ENCODE measurements around the gene VPS25. TPM values are rescaled to one million over a fixed set of nuclear protein-coding genes. Genes with fewer than 3 reads are reported as not detected.

Gene VPS25
- polyA plus RNA-seq, 2 donors, result 42.8 to 123 TPM

DNA sequence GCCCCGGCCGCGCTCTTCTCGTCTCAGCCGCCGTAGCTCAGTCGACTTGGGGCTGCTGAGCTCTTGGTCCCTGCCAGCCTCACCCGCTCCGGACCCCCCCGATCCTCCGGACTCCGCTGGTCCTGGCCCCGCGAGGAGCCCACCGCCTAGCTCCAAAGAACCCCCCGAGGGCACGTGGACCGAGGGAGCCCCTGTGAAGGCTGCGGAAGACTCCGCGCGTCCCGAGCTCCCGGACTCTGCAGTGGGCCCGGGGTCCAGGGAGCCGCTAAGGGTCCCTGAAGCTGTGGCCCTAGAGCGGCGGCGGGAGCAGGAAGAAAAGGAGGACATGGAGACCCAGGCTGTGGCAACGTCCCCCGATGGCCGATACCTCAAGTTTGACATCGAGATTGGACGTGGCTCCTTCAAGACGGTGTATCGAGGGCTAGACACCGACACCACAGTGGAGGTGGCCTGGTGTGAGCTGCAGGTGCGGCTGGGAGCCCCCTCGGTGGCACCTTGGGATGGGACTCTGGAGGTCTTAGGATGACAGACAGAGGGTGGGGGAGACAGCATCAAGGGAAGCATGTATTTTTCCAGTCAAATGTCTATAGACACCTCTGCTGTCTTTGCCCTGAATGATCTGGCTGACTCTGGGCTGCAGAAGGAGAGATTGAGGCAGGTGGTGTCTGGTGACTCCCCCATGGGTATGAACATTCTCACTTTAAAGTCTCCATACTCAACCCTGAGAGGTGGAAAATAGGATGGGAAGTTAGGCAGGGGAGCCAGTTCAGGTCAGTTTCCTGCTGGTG lies 7.8 kb downstream of the VPS25 start:
- H3K36me3 ChIP-seq (ENCODE audit: control insufficient read depth in 2 of 2, insufficient read depth in 2 of 2, low read length in 1 of 2), result peaks cover 5 to 10% of the 10 kb centered on the region in 2 donors
- H3K4me1 ChIP-seq (ENCODE audit: control insufficient read depth in 2 of 2, insufficient read depth in 2 of 2, low read length in 1 of 2), result peaks cover 4 to 23% of the 10 kb centered on the region in 2 donors
- WGBS, 2 donors, result 8 to 9% methylated on average over 39 of the region's 39 CpGs
- no peaks in the 10 kb centered on the region for H3K9me3 ChIP-seq (ENCODE audit: control insufficient read depth in 2 of 2, insufficient read depth in 1 of 2, low read depth in 1 of 2, low read length in 1 of 2)
- peak overlapping the region; percentile 54 to 60 for H3K4me3 ChIP-seq (ENCODE audit: low read depth in 1 of 2, low read length in 2 of 2)
- H3K27me3 ChIP-seq (ENCODE audit: control insufficient read depth in 1 of 2, insufficient read depth in 2 of 2, low read length in 2 of 2), result peaks cover 0 to 30% of the 10 kb centered on the region in 2 donors
- peak overlapping the region in 1 of 2 donors; percentile 54 for H3K27ac ChIP-seq (ENCODE audit: low read depth in 2 of 2, low read length in 1 of 2)

- Histone ChIP-seq H3K4me1 (ENCODE audit: control insufficient read depth in 2 of 2, insufficient read depth in 2 of 2, low read length in 1 of 2) (peaks cover 4 to 23% of the 10 kb centered on the region in 2 donors), H3K9me3 (ENCODE audit: control insufficient read depth in 2 of 2, insufficient read depth in 1 of 2, low read depth in 1 of 2, low read length in 1 of 2) (no peaks in the 10 kb centered on the region), H3K36me3 (ENCODE audit: control insufficient read depth in 2 of 2, insufficient read depth in 2 of 2, low read length in 1 of 2) (peaks cover 5 to 10% of the 10 kb centered on the region in 2 donors), H3K4me3 (ENCODE audit: low read depth in 1 of 2, low read length in 2 of 2) (peak overlapping the region; percentile 54 to 60), H3K27me3 (ENCODE audit: control insufficient read depth in 1 of 2, insufficient read depth in 2 of 2, low read length in 2 of 2) (peaks cover 0 to 30% of the 10 kb centered on the region in 2 donors), H3K27ac (ENCODE audit: low read depth in 2 of 2, low read length in 1 of 2) (no peak overlapping the region)
- WGBS, 2 donors, result 38 to 48% methylated on average over 10 of the region's 10 CpGs
Measured at GRCh38 chr17:42781639-42782165, 8.5 kb downstream of the VPS25 start.

DNA sequence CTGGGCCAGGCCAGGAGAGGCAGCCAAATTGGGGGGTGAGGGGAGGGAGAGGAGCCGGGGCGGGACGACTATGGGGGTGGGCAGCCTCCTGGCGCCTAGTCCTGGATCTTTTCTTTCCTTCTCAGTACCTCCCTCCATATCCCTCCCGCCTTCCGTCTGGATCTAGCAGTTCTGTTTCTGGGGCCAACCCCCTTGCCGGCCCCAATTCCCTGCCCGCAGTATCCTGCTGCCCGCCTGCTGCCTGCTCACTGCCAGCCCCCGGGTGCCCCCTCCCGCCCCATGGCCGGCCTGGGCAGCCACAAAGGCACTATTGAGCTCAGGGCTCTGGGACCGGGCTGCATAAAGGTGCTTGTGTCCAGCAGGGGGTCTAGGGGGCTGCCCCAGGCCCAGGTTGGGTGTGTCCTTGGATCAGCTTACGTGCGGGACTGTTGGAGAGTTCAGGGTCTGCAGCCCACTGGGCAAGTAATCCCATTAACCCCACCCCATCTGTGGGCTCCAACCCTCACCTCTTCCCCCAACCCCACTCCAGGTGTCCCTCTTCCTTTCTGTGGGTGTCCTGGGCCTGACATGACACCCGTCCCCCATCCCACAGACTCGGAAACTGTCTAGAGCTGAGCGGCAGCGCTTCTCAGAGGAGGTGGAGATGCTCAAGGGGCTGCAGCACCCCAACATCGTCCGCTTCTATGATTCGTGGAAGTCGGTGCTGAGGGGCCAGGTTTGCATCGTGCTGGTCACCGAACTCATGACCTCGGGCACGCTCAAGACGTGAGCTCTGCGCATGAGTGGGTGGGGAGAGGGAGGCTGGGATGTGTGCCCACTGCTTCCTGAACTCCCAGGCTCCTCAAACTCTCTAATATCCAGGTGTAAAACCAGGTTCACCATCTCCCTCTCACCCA lies 9.2 kb downstream of the VPS25 start:
- H3K4me3 ChIP-seq (ENCODE audit: low read depth in 1 of 2, low read length in 2 of 2), result peak overlapping the region; percentile 54 to 60
- peaks cover 0 to 30% of the 10 kb centered on the region in 2 donors for H3K27me3 ChIP-seq (ENCODE audit: control insufficient read depth in 1 of 2, insufficient read depth in 2 of 2, low read length in 2 of 2)
- 32 to 41% methylated on average over 29 of the region's 29 CpGs for WGBS, 2 donors
- peaks cover 5 to 10% of the 10 kb centered on the region in 2 donors for H3K36me3 ChIP-seq (ENCODE audit: control insufficient read depth in 2 of 2, insufficient read depth in 2 of 2, low read length in 1 of 2)
- H3K9me3 ChIP-seq (ENCODE audit: control insufficient read depth in 2 of 2, insufficient read depth in 1 of 2, low read depth in 1 of 2, low read length in 1 of 2), result no peaks in the 10 kb centered on the region
- no peak overlapping the region for H3K27ac ChIP-seq (ENCODE audit: low read depth in 2 of 2, low read length in 1 of 2)
- peaks cover 4 to 23% of the 10 kb centered on the region in 2 donors for H3K4me1 ChIP-seq (ENCODE audit: control insufficient read depth in 2 of 2, insufficient read depth in 2 of 2, low read length in 1 of 2)

DNA sequence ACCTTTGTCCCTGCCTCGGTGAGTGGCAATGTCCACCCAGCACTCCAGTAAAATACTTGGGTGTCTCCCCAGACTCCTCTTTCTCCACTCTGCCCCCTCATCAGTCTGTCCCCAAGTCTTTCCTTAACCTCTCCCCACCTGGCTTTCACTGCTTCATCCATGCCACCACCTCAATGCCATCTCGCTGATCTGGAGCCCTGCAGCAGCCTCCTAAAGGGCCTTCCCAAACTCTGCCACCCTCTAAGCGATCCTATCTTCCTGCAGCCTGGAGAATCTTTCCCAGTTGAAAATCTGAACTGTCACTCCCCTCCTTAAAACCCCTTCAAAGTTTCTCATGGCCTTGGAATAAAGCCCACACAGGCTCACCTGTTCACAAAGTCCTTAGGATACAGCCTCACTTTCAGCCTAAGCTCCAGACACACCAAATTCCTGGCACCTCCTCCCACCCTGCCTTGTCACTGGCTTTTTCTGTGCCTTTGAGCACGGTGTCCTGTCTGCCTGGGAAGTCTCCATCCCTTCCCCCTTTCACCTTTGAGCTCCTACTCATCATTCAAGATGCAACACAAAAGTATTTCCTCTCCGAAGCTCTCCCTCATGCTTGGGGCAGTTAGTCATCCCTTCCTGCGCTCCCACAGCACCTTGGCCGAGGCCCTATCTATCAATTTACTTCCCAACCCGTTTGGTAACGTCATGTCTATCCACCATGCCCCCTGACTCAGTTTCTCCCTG lies 10.0 kb downstream of the VPS25 start:
- peaks cover 4 to 23% of the 10 kb centered on the region in 2 donors for H3K4me1 ChIP-seq (ENCODE audit: control insufficient read depth in 2 of 2, insufficient read depth in 2 of 2, low read length in 1 of 2)
- peaks cover 5 to 7% of the 10 kb centered on the region in 2 donors for H3K36me3 ChIP-seq (ENCODE audit: control insufficient read depth in 2 of 2, insufficient read depth in 2 of 2, low read length in 1 of 2)
- H3K27me3 ChIP-seq (ENCODE audit: control insufficient read depth in 1 of 2, insufficient read depth in 2 of 2, low read length in 2 of 2), result peaks cover 0 to 30% of the 10 kb centered on the region in 2 donors
- WGBS, 2 donors, result 38 to 42% methylated on average over 9 of the region's 9 CpGs
- H3K4me3 ChIP-seq (ENCODE audit: low read depth in 1 of 2, low read length in 2 of 2), result no peak overlapping the region
- no peaks in the 10 kb centered on the region for H3K9me3 ChIP-seq (ENCODE audit: control insufficient read depth in 2 of 2, insufficient read depth in 1 of 2, low read depth in 1 of 2, low read length in 1 of 2)
- no peak overlapping the region for H3K27ac ChIP-seq (ENCODE audit: low read depth in 2 of 2, low read length in 1 of 2)

DNA sequence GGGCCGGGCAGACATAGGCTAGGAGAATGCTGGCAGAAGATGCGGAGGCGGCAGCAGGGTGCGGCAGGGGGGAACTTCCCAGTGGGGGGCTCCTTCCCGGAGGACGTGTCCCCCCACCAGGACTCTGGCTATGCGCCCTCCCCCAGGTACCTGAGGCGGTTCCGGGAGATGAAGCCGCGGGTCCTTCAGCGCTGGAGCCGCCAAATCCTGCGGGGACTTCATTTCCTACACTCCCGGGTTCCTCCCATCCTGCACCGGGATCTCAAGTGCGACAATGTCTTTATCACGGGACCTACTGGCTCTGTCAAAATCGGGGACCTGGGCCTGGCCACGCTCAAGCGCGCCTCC lies 10.5 kb downstream of the VPS25 start:
- Histone ChIP-seq H3K4me1 (ENCODE audit: control insufficient read depth in 2 of 2, insufficient read depth in 2 of 2, low read length in 1 of 2) (peaks cover 4 to 23% of the 10 kb centered on the region in 2 donors), H3K27ac (ENCODE audit: low read depth in 2 of 2, low read length in 1 of 2) (no peak overlapping the region), H3K36me3 (ENCODE audit: control insufficient read depth in 2 of 2, insufficient read depth in 2 of 2, low read length in 1 of 2) (peaks cover 1 to 6% of the 10 kb centered on the region in 2 donors), H3K4me3 (ENCODE audit: low read depth in 1 of 2, low read length in 2 of 2) (no peak overlapping the region), H3K27me3 (ENCODE audit: control insufficient read depth in 1 of 2, insufficient read depth in 2 of 2, low read length in 2 of 2) (peaks cover 0 to 30% of the 10 kb centered on the region in 2 donors), H3K9me3 (ENCODE audit: control insufficient read depth in 2 of 2, insufficient read depth in 1 of 2, low read depth in 1 of 2, low read length in 1 of 2) (no peaks in the 10 kb centered on the region)
- WGBS, 2 donors, result 29 to 42% methylated on average over 22 of the region's 22 CpGs

GRCh38 chr17:42784409-42784808 lies 11.2 kb downstream of the VPS25 start:
- Histone ChIP-seq H3K9me3 (ENCODE audit: control insufficient read depth in 2 of 2, insufficient read depth in 1 of 2, low read depth in 1 of 2, low read length in 1 of 2) (no peaks in the 10 kb centered on the region), H3K36me3 (ENCODE audit: control insufficient read depth in 2 of 2, insufficient read depth in 2 of 2, low read length in 1 of 2) (no peaks in the 10 kb centered on the region), H3K4me1 (ENCODE audit: control insufficient read depth in 2 of 2, insufficient read depth in 2 of 2, low read length in 1 of 2) (peaks cover 4 to 23% of the 10 kb centered on the region in 2 donors), H3K27me3 (ENCODE audit: control insufficient read depth in 1 of 2, insufficient read depth in 2 of 2, low read length in 2 of 2) (peaks cover 0 to 30% of the 10 kb centered on the region in 2 donors), H3K27ac (ENCODE audit: low read depth in 2 of 2, low read length in 1 of 2) (no peak overlapping the region), H3K4me3 (ENCODE audit: low read depth in 1 of 2, low read length in 2 of 2) (no peak overlapping the region)
- WGBS, 2 donors, result 43 to 57% methylated on average over 25 of the region's 25 CpGs

DNA sequence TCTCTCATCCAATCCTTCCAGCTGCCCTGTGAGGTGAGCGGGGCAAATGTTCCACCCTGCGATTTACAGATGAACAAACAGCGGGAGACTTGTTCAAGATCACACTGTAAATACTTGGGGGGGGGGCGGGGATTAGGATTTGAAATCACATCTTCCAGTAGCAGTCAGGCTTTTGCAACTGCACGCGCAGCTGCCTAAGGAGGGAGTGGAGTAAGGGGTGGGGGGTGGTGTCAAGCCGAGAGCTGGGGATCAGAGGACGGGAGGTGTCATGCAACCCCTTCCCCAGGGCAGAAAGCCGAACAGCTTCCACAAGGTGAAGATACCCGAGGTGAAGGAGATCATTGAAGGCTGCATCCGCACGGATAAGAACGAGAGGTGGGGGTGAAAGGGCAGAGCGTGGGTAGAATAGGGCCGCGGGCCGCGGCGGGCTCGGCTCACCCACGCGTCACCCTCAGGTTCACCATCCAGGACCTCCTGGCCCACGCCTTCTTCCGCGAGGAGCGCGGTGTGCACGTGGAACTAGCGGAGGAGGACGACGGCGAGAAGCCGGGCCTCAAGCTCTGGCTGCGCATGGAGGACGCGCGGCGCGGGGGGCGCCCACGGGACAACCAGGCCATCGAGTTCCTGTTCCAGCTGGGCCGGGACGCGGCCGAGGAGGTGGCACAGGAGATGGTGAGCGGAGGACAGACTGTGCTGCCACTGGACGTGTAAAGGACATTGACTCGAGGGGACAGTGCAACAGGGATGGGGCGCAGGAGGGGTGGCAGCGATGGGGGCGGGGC lies 11.8 kb downstream of the VPS25 start:
- H3K36me3 ChIP-seq (ENCODE audit: control insufficient read depth in 2 of 2, insufficient read depth in 2 of 2, low read length in 1 of 2), result no peaks in the 10 kb centered on the region
- H3K4me3 ChIP-seq (ENCODE audit: low read depth in 1 of 2, low read length in 2 of 2), result no peak overlapping the region
- H3K9me3 ChIP-seq (ENCODE audit: control insufficient read depth in 2 of 2, insufficient read depth in 1 of 2, low read depth in 1 of 2, low read length in 1 of 2), result no peaks in the 10 kb centered on the region
- peaks cover 0 to 30% of the 10 kb centered on the region in 2 donors for H3K27me3 ChIP-seq (ENCODE audit: control insufficient read depth in 1 of 2, insufficient read depth in 2 of 2, low read length in 2 of 2)
- no peak overlapping the region for H3K27ac ChIP-seq (ENCODE audit: low read depth in 2 of 2, low read length in 1 of 2)
- peaks cover 4 to 23% of the 10 kb centered on the region in 2 donors for H3K4me1 ChIP-seq (ENCODE audit: control insufficient read depth in 2 of 2, insufficient read depth in 2 of 2, low read length in 1 of 2)
- 24 to 39% methylated on average over 43 to 52 of the region's 52 CpGs for WGBS, 2 donors

DNA sequence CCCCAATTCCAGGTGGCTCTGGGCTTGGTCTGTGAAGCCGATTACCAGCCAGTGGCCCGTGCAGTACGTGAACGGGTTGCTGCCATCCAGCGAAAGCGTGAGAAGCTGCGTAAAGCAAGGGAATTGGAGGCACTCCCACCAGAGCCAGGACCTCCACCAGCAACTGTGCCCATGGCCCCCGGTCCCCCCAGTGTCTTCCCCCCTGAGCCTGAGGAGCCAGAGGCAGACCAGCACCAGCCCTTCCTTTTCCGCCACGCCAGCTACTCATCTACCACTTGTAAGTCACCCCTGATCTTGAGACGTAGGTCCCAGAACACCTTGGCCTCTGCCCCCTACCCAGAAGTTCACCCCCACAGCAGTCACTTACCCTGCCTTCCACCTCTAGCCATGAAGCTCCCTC lies 14.0 kb downstream of the VPS25 start:
- no peaks in the 10 kb centered on the region for H3K36me3 ChIP-seq (ENCODE audit: control insufficient read depth in 2 of 2, insufficient read depth in 2 of 2, low read length in 1 of 2)
- no peak overlapping the region for H3K4me3 ChIP-seq (ENCODE audit: low read depth in 1 of 2, low read length in 2 of 2)
- H3K4me1 ChIP-seq (ENCODE audit: control insufficient read depth in 2 of 2, insufficient read depth in 2 of 2, low read length in 1 of 2), result peaks cover 4 to 9% of the 10 kb centered on the region in 2 donors
- H3K27me3 ChIP-seq (ENCODE audit: control insufficient read depth in 1 of 2, insufficient read depth in 2 of 2, low read length in 2 of 2), result peaks cover 0 to 15% of the 10 kb centered on the region in 2 donors
- 90 to 91% methylated on average over 10 to 11 of the region's 11 CpGs for WGBS, 2 donors
- no peak overlapping the region for H3K27ac ChIP-seq (ENCODE audit: low read depth in 2 of 2, low read length in 1 of 2)
- no peaks in the 10 kb centered on the region for H3K9me3 ChIP-seq (ENCODE audit: control insufficient read depth in 2 of 2, insufficient read depth in 1 of 2, low read depth in 1 of 2, low read length in 1 of 2)
